GM18526 (cell line): ENCODE results near the gene DLGAP3.

Source experiments
- POLR2A ChIP-seq: IDR thresholded peaks from 3 replicates; pipeline ENCODE4 v1.6.1; 2011; ENCODE audit not compliant: insufficient read length; ENCODE audit errors: extremely low read depth

DLGAP3 gene

GRCh38 chr1:34885405-34886247 is 43.8 kb downstream of the DLGAP3 start:
- no peak for TF ChIP-seq POLR2A

DNA sequence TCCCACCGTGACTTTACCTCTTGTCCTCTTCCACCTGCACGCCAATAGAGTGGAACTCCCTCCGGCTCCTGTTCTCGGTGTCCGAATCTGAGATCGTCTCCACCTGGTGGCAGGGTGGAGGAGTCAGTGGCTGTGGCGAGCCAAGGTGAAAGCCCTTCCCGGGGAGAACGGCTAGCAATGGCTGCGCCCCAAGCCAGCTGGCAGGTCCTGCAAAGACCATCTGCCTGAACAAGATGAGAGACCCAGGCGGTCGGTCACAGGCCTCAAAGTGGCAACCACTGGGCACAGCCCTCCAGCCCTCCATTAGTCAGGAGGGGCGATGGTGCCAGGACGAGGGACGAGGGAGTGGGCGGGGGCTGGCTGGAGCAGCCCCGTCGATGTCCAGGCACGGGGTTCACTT is 44.5 kb downstream of the DLGAP3 start:
- no peak for TF ChIP-seq POLR2A

GRCh38 chr1:34884536-34884935 is 44.9 kb downstream of the DLGAP3 start:
- no peak for TF ChIP-seq POLR2A

- no peak for TF ChIP-seq POLR2A
Observed at GRCh38 chr1:34879230-34879629, 50.2 kb downstream of the DLGAP3 start.

DNA sequence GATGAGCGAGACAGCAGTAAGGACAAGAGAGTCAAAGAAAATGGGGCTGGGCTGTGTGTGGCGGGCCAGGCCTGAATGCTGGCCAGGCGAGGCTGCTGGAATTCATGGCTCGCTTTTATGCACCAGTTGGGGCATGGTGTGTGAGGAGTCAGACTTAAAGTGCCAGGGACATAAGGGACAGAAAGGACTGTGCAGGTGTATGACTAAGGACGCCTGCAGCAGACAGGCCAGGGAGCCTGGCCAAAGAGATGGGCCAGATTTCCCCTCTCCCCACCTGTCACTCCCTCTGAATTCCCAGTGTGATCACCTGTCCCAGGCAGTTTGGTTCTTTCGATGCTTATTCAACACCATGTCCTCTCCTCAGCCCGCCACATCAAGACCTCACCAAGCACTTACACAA is 53.0 kb downstream of the DLGAP3 start:
- TF ChIP-seq POLR2A, result no peak

DNA sequence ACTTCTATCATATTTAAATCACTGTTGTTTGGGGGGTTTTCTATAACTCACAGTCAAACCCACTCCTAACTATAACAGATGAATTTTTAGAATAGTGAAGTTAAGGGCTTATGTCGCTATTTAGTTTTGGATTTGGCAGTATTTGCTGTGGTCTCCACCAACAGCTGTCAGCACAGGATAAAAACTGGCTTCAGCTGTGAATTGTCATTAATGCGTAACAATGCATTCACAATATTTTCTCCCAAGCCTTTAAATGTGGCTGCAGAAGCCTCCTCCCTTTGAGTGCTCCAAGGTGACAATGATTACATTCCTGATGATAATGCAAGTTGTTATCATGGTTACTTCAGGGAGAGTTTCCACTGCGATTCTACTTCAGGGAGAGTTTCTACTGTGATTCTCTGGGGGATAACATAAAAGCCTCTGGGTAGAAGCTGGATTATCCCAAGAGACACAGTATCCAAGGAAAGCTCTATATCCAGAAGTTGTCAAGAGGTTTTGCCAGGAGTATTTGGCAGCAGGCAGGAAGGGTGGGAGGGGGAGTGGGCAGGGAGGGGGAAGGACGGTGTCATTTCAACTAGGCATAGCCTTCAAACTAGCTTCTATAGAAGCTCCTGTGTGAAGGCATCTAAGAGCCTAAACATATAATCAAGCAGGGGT is 55.0 kb downstream of the DLGAP3 start:
- no peak for TF ChIP-seq POLR2A

DNA sequence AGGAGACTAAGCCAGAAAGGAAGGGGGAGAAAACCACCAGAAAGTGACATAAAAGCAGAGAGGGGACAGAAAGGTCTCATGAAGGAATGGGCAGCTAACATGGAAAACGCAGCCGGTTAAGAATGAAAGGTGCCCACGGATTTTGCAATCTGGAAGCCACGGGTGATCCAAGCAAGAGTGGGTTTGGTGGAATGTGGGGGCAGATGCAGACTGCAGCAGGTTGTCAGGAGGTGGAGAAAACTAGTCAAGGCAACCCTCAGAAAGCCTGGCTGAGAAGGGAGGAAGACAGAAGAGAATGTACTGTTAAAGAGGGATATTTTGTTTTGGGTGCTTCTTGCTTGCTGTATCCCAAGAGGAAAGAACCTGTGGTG is 57.3 kb downstream of the DLGAP3 start:
- no peak for TF ChIP-seq POLR2A

DNA sequence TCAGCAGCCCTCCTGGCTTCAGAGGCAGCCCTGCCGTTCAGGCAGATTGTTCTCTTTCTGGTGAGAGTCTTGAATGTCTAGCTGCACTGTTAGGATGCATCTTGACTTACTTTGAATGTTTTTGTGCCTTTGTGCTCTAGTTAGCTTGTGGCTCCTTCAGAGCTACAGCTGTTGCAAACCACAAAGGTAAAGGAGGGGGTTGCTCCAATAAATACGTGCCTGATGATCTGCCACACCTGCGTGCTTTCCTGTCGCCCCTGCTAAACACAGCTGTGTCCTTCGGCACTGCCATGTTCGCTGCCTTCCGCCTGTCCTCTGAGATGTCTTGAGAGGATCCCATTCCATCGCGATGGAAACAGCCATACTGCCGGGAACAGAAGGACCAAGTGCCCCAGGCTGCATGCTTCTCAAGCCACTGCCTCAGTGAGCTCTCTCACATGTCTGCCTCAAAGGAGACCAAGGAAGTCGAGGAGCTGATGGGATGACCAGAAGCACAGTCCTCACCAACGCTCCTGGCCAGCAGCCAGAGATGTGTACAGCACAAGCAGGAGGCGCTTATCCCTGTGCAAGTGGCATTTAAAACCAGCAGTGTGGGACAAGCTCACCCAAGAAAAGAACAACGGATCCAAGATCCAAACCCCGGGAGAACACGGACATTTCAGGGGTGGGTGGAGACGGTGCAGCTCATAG is 57.9 kb downstream of the DLGAP3 start:
- TF ChIP-seq POLR2A, result no peak

DNA sequence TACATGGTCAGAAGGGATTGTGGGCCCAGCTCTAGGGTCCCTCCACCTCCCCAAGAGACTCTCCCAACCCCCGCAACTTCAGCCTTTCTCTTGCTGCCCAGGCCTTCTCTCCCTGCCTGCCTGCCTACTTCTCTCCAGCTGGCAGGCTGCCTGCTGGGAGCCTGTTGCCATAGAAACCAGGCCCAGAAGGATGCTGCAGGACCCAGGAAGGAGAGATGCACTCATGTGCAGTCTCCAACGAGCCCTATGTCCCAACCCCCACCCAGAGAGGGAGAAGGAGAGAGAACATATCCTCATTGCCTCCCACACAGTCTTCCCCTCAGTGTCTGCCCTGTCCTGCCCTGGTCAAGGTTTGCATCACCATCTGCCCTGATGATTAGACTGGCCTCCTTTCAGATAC is 59.1 kb downstream of the DLGAP3 start:
- no peak for TF ChIP-seq POLR2A

DNA sequence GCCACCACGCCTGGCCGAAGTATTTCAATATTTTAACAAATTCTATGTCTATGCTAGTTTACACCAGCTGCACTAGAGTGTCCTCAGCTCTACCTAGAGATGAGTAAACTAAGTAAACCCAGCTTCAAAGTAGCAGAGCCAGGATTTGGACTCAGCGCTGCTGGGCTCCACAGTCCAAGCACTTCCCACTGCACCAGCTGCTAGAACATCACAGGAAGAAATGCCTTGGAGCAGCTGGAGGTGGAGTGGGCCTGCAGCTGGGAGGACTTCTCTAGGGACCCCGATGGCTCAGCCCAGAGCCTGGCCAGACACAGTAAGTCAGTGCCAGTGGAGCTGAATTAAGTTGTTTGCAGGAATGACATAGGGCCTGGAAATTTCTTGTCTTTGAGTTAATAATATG is 59.7 kb downstream of the DLGAP3 start:
- no peak for TF ChIP-seq POLR2A

GRCh38 chr1:34868230-34869049 is 61.0 kb downstream of the DLGAP3 start:
- no peak for TF ChIP-seq POLR2A

GRCh38 chr1:34867415-34867814 is 62.0 kb downstream of the DLGAP3 start:
- no peak for TF ChIP-seq POLR2A

- TF ChIP-seq POLR2A, result no peak
Observed at GRCh38 chr1:34866762-34867109, 62.7 kb downstream of the DLGAP3 start.

GRCh38 chr1:34865981-34866761 is 63.3 kb downstream of the DLGAP3 start:
- no peak for TF ChIP-seq POLR2A

DNA sequence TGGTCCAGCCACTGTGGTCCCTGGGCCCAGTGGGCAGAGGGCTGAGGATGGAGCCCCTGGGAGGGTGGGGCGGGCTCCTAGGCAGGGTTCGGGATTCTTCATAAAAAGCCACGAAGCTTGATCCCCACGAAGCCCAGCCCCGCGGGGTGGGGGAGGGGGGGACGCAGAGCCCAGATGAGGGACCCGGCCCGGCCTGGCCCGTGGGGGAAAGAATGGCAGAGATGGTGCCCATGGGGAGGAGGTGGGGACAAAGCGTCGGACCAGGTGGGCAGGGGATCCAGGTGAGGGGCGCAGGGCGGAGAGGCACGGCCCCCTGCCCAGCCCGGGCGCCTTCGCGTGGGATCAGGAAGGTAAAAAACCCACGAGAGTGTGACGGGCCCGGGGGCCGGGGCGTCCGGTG is 63.9 kb downstream of the DLGAP3 start:
- TF ChIP-seq POLR2A, result no peak

- no peak for TF ChIP-seq POLR2A
Observed at GRCh38 chr1:34864759-34865158, 64.7 kb downstream of the DLGAP3 start.
